Omental fat pad (tissue), 4 donors: ENCODE results near the gene MPP2. TPM values are rescaled to one million over a fixed set of nuclear protein-coding genes. Genes with fewer than 3 reads are reported as not detected.

Experiments used
- ATAC-seq: fragments of 150-250 bp; one replicate; pipeline ENCODE4 v1.9.1; 2016; ENCODE audit warnings: mild to moderate bottlenecking, moderate library complexity; ENCODE audit not compliant: low FRiP score
- DNase-seq: peaks from one replicate; pipeline ENCODE4 v3.0.0-alpha.2; 2019; ENCODE audit warnings: low spot score
- total RNA-seq, 4 donors: library from RNA; depleted of rRNA; stranded (reverse); fragments of >200 nt; gene quantifications; one replicate each; pipeline ENCODE4 v1.1.0, GENCODE V29; 2016
- TF ChIP-seq, protein P1 (sequence below), 3 donors: fragments of 450-650 bp; IDR thresholded peaks; one replicate each; pipeline ENCODE4 v1.5.1; 2016 to 2017; ENCODE audit warnings: antibody characterized with exemption in 3 of 3, mild to moderate bottlenecking in 3 of 3, moderate library complexity in 2 of 3

The MPP2 gene
- total RNA-seq, 4 donors from 2014 or later = 1.3 to 4.5 (median 3.2) TPM

GRCh38 chr17:43854498-43854897 lies 52.8 kb downstream of the MPP2 start:
- no peak for DNase-seq
- TF ChIP-seq, protein P1, sequence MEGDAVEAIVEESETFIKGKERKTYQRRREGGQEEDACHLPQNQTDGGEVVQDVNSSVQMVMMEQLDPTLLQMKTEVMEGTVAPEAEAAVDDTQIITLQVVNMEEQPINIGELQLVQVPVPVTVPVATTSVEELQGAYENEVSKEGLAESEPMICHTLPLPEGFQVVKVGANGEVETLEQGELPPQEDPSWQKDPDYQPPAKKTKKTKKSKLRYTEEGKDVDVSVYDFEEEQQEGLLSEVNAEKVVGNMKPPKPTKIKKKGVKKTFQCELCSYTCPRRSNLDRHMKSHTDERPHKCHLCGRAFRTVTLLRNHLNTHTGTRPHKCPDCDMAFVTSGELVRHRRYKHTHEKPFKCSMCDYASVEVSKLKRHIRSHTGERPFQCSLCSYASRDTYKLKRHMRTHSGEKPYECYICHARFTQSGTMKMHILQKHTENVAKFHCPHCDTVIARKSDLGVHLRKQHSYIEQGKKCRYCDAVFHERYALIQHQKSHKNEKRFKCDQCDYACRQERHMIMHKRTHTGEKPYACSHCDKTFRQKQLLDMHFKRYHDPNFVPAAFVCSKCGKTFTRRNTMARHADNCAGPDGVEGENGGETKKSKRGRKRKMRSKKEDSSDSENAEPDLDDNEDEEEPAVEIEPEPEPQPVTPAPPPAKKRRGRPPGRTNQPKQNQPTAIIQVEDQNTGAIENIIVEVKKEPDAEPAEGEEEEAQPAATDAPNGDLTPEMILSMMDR (IDR thresholded peaks at IDR 0.05) = no peak
- no peak for ATAC-seq

- TF ChIP-seq, protein P1 (IDR thresholded peaks at IDR 0.05) = no peak
- DNase-seq (no peak), ATAC-seq (no peak)
These were observed 53.8 kb downstream of the MPP2 start for GRCh38 chr17:43853546-43853945.

GRCh38 chr17:43852571-43852970 lies 54.8 kb downstream of the MPP2 start:
- ATAC-seq (no peak), DNase-seq (no peak)
- TF ChIP-seq, protein P1 (IDR thresholded peaks at IDR 0.05) = no peak

GRCh38 chr17:43849116-43849515 lies 58.2 kb downstream of the MPP2 start:
- DNase-seq = no peak
- no peak for ATAC-seq
- TF ChIP-seq, protein P1 (IDR thresholded peaks at IDR 0.05) = no peak

DNA sequence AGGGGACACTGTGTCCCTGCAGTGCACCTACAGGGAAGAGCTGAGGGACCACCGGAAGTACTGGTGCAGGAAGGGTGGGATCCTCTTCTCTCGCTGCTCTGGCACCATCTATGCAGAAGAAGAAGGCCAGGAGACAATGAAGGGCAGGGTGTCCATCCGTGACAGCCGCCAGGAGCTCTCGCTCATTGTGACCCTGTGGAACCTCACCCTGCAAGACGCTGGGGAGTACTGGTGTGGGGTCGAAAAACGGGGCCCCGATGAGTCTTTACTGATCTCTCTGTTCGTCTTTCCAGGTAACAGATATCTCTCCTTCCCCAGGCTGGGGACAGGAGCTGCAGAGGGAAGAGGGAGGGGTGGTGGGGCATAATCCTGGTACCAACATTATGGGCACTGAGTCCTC lies 58.7 kb downstream of the MPP2 start:
- ATAC-seq = no peak
- TF ChIP-seq, protein P1 (IDR thresholded peaks at IDR 0.05) = no peak
- no peak for DNase-seq

DNA sequence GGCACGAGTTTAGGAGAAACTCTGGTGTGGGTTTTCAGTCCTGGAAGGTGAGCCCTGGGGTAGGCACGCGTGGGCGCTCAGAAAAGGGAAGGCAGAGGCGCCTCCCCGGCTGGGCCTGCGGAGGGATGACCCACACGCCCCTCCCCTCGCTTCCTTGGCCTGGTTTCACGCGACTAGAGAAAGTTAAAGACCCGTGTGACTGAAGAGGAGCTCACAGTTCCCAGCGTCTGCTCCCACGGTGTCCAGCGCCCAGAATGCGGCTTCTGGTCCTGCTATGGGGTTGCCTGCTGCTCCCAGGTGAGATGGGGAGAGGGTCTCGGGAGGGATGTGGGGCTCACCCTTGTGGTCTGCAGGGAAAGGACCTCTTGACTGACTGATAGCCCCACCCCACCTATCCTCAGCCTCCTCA lies 60.4 kb downstream of the MPP2 start, which contains the start of gene CD300LG:
TSS of gene CD300LG (plus strand) at position 214 of the 409 bp plus-strand sequence. CDS start at position 255, 41 bp downstream.
- no peak for DNase-seq
- TF ChIP-seq, protein P1 (IDR thresholded peaks at IDR 0.05) = no peak
- ATAC-seq = peak; percentile 20

- TF ChIP-seq, protein P1 (IDR thresholded peaks at IDR 0.05) = peak in 2 of 3 donors; percentile 79 to 85
- DNase-seq = peak; percentile 90
- ATAC-seq = peak; percentile 96
These were observed 61.1 kb downstream of the MPP2 start for GRCh38 chr17:43846221-43846712.
